GM18526 (cell line): ENCODE data around the gene ZNF672.
A peak's percentile ranks its signal among the peaks of the same experiment; 100 is the strongest.

Experiments used
- POLR2A ChIP-seq: IDR thresholded peaks from 3 replicates; pipeline ENCODE4 v1.6.1; 2011; ENCODE audit not compliant: insufficient read length; ENCODE audit errors: extremely low read depth

Gene ZNF672

GRCh38 chr1:248855580-248855979 lies 17.6 kb downstream of the ZNF672 start:
- no peak for TF ChIP-seq POLR2A

DNA sequence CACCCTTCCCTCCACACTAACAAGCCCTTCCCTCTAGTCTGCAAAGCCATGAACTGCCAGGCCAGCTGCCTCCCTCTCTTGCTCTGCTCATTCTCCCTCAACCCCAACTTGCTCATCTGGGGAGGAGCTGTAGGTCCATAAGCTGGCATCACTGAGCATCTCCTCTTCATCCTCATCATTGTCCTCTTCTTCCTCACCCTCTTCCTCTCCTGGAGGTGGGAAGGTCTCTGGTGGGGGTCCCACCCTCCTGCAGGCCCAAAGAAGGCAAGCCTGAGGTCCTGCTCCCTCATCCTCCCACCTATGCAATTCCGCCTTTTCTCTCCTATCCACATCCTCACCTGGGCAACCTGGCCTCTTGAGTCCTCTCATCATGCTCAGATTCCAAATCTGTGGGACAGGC lies 18.2 kb downstream of the ZNF672 start:
- TF ChIP-seq POLR2A = no peak

DNA sequence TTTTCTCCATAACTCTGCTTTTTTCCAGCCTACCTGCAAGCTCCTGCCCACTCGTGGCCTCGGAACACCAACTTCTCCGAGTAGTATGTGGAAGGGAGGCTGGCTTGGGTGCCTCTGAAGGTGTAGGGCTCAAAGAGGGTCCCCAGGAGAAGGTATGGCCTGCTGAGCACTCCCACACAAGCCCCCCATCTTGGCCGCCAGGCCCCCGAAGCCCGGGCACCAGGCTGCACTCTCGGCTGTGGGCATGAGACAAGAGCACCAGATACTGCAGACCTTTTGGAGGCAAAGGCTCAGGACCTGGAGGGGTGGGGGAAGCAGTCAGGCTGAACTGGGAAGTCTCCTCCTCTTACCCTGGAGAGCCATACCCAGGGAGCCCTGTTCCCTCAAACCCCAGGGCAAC lies 19.2 kb downstream of the ZNF672 start:
- no peak for TF ChIP-seq POLR2A

DNA sequence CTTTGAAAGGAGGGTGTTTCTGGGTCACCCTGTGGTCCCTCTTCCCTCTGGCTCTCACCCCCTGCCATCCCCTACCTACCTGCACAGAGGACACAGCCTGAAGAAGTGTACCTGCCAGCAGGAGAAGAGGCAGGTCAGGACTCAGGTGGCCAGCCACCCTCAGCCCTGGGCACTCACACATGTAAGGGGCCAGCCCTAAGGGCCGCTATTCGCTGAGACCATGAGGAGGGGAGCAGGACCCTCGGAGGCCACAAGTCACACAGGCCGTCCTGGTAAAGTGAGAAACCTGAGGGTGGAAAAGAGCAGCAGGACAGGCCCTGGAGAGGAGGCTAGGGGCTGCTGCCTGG lies 19.7 kb downstream of the ZNF672 start:
- peak; percentile 14 for TF ChIP-seq POLR2A

DNA sequence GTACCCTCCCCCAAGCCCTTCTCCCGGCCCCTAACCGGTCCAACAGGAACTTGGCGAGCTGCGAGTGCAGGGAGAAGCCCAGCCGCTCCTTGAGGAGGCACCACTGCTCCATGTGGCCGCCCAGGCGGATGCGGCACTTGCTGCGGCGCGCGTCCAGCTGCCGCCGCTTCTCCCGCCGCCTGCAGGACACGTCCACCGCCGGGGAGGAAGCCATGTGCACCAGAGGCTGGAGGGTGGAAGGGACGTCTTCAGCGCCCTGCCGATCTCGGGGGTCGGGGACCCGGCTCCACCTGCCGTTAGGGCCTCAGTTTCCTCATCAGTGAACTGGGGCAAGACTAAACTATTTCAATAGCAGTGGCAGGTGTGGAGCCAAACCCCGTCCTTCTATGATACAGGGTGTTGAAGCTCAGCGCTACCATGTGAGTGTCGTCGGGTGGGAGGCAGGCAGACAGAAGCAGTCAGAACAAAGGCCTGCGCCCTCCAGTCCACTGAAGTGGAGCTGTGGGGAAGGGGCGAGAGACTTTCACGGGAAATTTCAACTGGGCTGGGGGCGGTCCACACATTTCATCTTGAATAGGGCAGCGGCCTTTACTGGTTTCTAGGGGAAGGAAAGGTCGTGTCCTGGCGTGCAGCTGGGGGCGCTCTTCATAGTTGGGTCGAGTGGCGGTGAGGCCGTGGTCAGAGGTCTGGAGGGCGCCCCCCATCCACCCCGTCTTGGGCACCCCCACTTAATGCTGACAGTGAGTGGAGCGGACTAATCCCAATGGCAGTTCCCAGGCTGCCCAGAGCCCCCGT lies 20.3 kb downstream of the ZNF672 start:
- peak; percentile 25 for TF ChIP-seq POLR2A

GRCh38 chr1:248858891-248859889 lies 21.2 kb downstream of the ZNF672 start, which contains the start of gene ZNF692:
Gene ZNF692, minus strand, starts transcription at chr1:248859085. Its CDS starts 776 bp downstream, at chr1:248858309.
- peak; percentile 93 for TF ChIP-seq POLR2A

- TF ChIP-seq POLR2A = no peak
These were observed 22.0 kb downstream of the ZNF672 start for GRCh38 chr1:248860007-248860406.

DNA sequence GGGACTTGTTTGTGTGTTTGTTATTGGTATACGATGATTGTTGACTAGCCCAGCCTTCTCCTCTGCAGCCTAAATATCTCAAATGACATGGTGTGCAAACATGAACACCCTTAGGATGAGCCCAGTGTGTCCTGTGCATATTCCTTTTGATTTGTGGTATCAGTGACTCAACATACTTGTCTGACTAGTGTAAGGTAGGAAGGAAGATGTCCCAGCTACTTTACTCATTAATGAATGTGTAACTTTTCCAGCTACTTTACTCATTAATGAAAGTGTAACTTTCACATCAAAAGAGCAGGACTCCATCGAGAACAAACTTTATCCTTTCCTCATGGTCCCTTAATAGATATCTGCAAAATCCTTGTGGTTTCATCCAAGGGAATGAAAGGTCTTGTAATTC lies 23.6 kb downstream of the ZNF672 start:
- TF ChIP-seq POLR2A = no peak

DNA sequence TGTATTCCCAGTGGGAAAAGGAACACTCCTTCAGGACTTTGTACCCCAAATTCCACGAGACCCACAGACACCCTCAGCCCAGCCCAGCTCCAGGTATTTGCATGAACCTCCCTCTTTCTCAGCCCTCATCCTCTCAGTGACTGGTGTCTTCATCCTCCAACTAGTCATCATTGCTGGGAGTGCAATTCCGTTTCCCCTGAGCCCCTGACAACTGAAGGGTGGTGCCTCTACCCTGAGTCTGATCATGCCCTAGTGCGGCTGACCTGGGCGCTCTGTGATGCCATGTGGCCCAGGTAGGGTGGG lies 24.6 kb downstream of the ZNF672 start:
- TF ChIP-seq POLR2A = no peak

DNA sequence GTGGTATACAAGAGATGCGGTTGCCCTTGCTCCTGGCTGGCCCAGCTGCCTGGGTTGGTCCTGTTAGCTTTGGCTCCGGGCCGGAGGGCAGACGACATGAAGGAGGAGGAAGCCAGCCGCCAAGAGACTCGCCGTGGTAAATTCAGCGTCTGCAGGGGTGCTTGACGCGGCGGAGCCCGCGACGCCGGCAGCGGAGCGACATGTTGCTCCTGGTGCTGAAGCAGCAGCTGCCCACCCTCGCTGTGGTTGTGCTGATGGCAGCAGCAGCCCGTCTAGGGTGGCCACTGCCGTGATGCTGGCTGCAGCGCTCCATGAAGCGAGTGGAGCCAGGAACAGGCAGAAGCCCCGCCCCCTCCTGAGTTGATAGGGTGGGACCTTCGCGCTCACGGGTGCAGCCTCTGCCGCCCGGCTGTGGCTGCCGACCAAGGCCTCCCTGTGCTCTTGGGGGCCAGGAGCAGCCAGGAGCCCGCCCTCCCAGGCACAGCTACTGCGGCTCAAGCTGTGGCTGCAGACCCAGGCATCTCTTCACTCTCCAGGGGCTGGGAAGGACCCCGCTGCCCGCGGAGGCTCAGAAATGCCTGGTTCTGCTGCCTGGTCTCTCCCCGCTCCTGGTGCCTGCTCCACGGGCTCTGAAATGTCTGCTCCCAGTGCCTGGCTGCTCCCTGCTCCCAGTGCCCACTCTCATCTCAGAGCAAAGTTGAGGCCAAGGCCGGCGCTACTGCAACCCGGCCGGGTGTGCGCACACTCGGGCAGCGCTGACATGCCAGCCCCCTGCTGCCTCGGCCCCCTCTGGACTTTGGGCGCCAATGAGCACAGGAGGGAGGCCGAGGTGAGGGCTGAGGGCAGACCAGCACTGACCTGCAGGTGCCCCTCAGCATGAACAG lies 25.2 kb downstream of the ZNF672 start:
- TF ChIP-seq POLR2A = peak; percentile 75

- no peak for TF ChIP-seq POLR2A
These were observed 33.9 kb downstream of the ZNF672 start for GRCh38 chr1:248871837-248872401.

GRCh38 chr1:248872752-248873408 lies 34.9 kb downstream of the ZNF672 start:
- no peak for TF ChIP-seq POLR2A

DNA sequence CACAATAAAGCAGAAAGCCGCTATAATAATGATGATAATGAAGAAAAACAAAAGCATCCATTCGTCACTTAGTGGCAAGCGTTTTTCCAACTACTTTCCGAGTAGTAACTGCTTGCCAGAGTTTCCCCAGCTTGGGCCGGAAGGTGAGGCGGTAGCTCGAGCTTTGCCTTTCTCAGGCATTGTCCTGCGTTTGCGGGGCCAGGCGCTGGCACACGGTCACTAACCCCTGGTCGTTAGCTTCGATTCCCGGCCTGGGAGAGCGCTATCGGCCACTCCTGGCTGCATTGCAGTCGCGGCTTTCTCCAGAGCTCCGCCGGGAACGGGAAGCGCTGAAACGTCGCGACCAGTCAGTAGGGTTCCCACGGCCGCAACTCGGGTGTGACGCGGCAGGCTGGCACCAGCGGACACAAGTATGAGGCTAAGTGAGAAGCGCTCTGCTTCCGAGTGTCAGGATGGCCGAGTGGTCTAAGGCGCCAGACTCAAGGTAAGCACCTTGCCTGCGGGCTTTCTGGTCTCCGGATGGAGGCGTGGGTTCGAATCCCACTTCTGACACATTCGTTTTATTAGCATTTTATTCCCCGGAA lies 35.5 kb downstream of the ZNF672 start:
- peak; percentile 33 for TF ChIP-seq POLR2A

GRCh38 chr1:248873993-248874533 lies 36.0 kb downstream of the ZNF672 start:
- TF ChIP-seq POLR2A = no peak
